GM12864 (cell line): Measurements from ENCODE around the gene FKBP8.
A peak's percentile ranks its signal among the peaks of the same experiment; 100 is the strongest.
"Not testable (repeated sequence)": the region's sequence is repeated elsewhere in the genome, so short reads cannot be mapped to it uniquely, and the experiment has no call there.

Experiments used
- DNase-seq: peaks from one replicate; pipeline ENCODE4 v3.0.0-alpha.2; 2011; ENCODE audit warnings: low read depth
- H3K4me3 ChIP-seq: 2 replicates; pipeline ENCODE4 v1.5.1; 2011; ENCODE audit warnings: mild to moderate bottlenecking, low read depth, low read length, control low read depth
- CTCF ChIP-seq: IDR thresholded peaks from 2 replicates; pipeline ENCODE4 v1.5.1; 2011; ENCODE audit warnings: low read depth, mild to moderate bottlenecking, moderate library complexity, low read length, control low read depth, inconsistent platforms; ENCODE audit errors: missing control alignments

The FKBP8 gene

DNA sequence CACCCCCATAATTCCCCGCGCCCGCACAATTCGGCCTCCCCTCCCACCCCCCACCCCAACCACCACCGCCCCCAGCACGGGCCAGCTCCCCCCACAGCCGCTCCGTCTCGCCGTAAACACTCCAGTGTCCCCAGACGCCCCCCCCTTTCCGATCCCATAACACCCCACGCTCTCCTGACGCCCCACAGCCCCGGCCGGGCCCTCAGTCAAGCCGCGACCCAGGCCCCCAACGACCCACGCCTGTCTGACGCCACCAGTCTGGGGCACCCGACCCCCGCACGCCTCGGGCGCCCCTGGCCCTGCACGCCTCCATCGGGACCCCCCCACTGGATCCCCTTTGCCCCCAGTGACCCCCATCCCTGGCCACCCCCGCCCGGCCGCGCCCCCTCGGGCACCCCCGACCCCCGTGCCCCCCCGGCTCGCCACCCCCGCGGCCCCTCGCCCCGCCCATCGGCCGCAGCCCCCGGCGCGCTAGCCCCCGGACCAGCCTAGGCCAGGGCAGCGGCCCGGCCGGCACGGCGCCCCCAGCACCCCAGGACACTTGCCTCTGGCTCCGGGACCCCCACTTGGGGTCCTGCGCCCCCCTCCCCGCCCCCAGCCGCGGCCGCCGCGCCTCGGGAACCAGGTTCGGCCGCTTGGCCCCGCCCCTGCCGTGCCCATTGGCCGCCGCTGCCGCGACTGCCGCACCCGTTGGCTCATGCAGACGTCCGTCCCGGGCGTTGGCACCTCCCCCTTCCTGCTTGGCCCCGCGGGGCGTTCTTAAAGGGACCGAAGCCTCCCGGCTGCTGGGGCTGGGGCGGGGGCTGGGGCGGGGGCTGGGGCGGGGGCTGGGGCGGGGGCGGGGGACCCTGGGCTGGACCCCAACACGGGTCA lies at the start of gene FKBP8:
Gene FKBP8 (minus strand): TSS at position 633 of the 873 bp plus-strand sequence. CDS start 1,603 bp downstream, outside the sequence.
- peak; percentile 59 for DNase-seq
- peak within 1 kb of the TSS; percentile 75 for H3K4me3 ChIP-seq
- TF ChIP-seq CTCF, result no peak

GRCh38 chr19:18592732-18593131 lies 49.4 kb upstream of the FKBP8 start:
- DNase-seq, H3K4me3 ChIP-seq: not testable (repeated sequence)

DNA sequence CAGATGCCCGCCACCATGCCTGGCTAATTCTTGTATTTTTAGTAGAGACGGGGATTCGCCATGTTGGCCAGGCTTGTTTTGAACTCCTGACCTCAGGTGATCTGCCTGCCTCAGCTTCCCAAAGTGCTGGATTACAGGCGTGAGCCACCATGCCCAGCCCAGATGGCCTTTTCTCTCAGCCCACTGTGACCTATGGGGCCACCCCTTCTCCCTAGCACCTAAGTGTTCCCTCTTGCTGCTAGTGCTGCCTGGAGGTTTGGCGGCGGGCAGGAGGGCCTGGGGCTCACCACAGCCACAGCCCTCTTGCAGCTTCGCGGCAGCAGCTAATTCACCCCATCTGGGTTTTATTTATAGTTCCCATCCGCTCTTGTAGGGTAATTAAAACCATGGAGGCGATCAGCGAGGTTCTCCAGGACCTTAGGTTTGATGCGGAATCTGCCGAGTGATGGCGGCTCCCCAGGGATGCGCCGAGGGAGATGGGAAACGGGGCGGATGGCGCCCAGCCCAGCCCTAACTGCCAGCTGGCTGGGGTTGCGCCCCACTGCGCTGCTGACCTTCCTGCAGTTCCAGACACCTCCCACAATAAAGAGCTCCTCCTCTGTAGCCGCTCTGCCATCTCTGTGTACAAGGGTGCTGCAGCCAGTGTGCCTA lies 48.5 kb upstream of the FKBP8 start:
- TF ChIP-seq CTCF, result no peak
- no peak for DNase-seq
- no peak overlapping the region for H3K4me3 ChIP-seq

DNA sequence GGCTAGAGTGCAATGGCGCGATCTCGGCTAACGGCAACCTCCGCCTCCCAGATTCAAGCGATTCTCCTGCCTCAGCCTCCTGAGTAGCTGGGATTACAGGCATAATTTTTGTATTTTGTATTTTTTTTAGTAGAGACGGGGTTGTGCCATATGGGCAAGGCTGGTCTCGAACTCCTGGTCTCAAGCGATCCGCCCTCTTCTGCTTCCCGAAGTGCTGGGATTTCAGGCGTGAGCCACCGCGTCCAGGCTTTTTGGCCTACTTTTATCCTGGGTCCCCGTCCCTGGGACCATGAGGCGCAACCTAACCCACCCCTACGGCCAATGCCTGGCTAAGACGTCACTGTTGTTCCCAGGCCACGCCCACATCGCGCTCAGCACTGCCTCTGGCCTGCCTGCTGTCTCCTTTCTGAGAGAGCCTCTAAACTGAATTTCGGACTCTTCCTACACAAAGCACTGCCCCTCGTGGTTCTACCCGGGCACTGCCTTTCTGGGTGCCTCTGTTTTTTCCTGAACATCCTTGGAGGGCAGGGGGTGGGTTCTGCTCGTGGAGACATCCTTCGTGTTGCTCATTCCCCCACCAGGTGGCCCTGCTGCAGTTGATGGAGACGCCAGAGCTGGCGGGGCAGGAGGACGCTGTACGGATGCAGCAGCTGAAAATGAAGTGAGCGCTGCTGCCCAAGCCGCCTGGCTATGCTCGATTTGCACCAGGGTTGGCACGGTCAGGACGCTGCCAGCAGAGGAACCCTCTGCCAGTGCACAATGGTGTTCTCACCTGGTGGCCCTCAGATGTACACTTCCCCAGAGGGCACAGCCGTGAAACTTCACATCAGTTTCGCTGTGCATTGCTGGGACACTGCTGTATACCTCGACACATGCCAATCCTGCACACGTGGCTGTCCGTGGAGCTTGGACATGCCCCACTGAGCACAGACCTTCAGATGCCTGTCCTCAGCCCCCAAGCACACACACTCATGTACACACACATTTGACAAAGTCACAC lies 47.2 kb upstream of the FKBP8 start:
- no peak overlapping the region for H3K4me3 ChIP-seq

GRCh38 chr19:18589380-18590272 lies 46.3 kb upstream of the FKBP8 start:
- peak overlapping the region; percentile 90 for H3K4me3 ChIP-seq
- no peak for DNase-seq
- peak; percentile 23 for TF ChIP-seq CTCF

More for the DNA sequence above, 47.2 kb upstream of the FKBP8 start:
- no peak for DNase-seq
- TF ChIP-seq CTCF, result no peak

DNA sequence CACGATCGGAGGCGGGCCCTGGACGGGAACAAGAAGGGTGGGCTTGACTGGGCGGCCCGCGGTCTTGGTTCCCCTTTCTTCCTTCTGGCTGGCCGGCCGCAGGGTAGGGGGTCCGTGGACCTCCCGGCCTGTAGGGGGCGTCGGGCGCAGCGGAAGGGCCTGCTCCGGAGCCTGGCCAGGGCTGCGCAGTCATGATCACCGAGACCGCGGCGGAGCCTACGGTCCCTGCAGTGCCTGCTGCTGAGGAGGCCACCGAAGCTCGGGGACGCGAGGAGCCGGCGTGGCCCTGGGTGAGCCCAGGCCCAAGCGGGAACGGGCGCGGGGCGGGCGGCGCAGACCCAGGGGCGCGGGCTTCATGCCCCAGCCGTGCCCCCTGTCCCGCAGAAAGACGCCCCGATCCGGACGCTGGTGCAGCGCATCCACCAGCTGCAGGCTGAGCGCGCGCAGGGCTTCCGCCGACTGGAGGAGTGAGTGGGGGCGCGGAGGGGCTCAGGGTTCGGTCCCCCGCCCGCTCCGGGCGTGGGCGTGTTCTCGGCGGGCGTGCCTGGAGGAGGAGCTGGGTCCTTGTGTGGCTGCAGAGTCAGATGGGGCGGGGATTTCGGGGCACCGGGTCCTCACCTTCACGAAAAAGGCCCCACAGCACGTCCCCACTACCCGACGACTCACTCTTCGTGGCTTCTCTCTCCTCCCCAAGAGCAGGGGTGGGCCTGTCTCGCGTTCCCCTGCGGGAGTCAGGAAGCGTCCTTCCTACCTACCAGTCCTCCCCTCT lies 45.4 kb upstream of the FKBP8 start, which contains the start of gene REX1BD:
Gene REX1BD (plus strand): TSS at position 188 of the 769 bp plus-strand sequence. CDS start 4 bp downstream, at position 192.
- TF ChIP-seq CTCF, result peak; percentile 86
- peak; percentile 68 for DNase-seq
- peak within 1 kb of the TSS; percentile 90 for H3K4me3 ChIP-seq
